Measurements from ENCODE around the gene TMEM43. TPM values are rescaled to one million over a fixed set of nuclear protein-coding genes. Genes with fewer than 3 reads are reported as not detected.

Gene TMEM43
- total RNA-seq, 1 experiment from 2014 or later, result 32.4 TPM

GRCh38 chr3:14150078-14150477, 25.2 kb downstream of the TMEM43 start (continued):
- TF ChIP-seq REST (IDR thresholded peaks at IDR 0.05; ENCODE audit: low read depth) (no peak), CBX3 (IDR thresholded peaks at IDR 0.05; ENCODE audit: low read depth) (no peak), EZH2 (IDR thresholded peaks at IDR 0.05) (no peak), SP1 (IDR thresholded peaks at IDR 0.05; ENCODE audit: low read depth) (no peak), TCF7L2 (IDR thresholded peaks at IDR 0.05; ENCODE audit: borderline replicate concordance, extremely low read depth, insufficient read depth, insufficient read length) (no peak), CEBPB (IDR thresholded peaks at IDR 0.05; ENCODE audit: low read depth) (no peak), CTCF (IDR thresholded peaks at IDR 0.05 in 2 of 3, conservative IDR thresholded peaks at IDR 0.05 in 1 of 3; ENCODE audit: borderline replicate concordance in 1 of 3, insufficient read depth in 1 of 3, low read depth in 2 of 3, low read length in 2 of 3) (no peak), RAD21 (IDR thresholded peaks at IDR 0.05; ENCODE audit: low read depth) (no peak)
